BJ (cell line): Measurements from ENCODE around the gene TUT4. TPM values are rescaled to one million over a fixed set of nuclear protein-coding genes. Genes with fewer than 3 reads are reported as not detected.

ENCODE experiments used
- CTCF ChIA-PET: fragments of 350-600 bp; formaldehyde crosslinking; extraction: SDS; loops from one replicate; lab custom pipeline; 2021; ENCODE audit warnings: antibody characterized with exemption, inconsistent platforms; lab: Yijun Ruan, JAX
- POLR2A ChIA-PET: fragments of 300-600 bp; sonication (Branson Sonifier 250); formaldehyde crosslinking; extraction: SDS; loops from one replicate; lab custom pipeline; 2021; ENCODE audit warnings: antibody characterized with exemption; lab: Charles Lee
- DNase-seq: peaks from one replicate; pipeline ENCODE4 v3.0.0-alpha.2; 2011; ENCODE audit warnings: low read depth
- H3K27me3 ChIP-seq: 2 replicates; pipeline ENCODE4 v1.6.0; 2011; ENCODE audit warnings: low read length; ENCODE audit not compliant: control insufficient read depth, insufficient read depth
- H3K36me3 ChIP-seq: 2 replicates; pipeline ENCODE4 v1.5.1; 2011; ENCODE audit warnings: low read length; ENCODE audit not compliant: control insufficient read depth, insufficient read depth
- H3K4me3 ChIP-seq: 2 replicates; pipeline ENCODE4 v1.5.1; 2011; ENCODE audit warnings: low read depth, mild to moderate bottlenecking, control low read depth, low read length
- CTCF ChIP-seq: IDR thresholded peaks from 2 replicates; pipeline ENCODE4 v1.5.1; 2011; ENCODE audit warnings: low read depth, mild to moderate bottlenecking, control low read depth, inconsistent platforms, low read length, moderate library complexity; ENCODE audit not compliant: insufficient read depth
- polyA plus RNA-seq: library from polyadenylated mRNA; depleted of rRNA; stranded (reverse); fragments of >200 nt; gene quantifications from 2 replicates; pipeline ENCODE4 v1.2.3, GENCODE V29; 2011

TUT4 gene
- polyA plus RNA-seq, 1 experiment = 27.9 TPM

GRCh38 chr1:52592637-52593323, 39.9 kb upstream of the TUT4 start:
- DNase-seq = no peak
- H3K36me3 ChIP-seq = no peaks in the 10 kb centered on the region
- H3K27me3 ChIP-seq = peaks cover 4% of the 10 kb centered on the region
- H3K4me3 ChIP-seq = no peak overlapping the region
- CTCF ChIA-PET = interaction anchor here (0.6 kb wide), 1 partner anchor 12 kb away, joined by 3 read pairs; no protein-coding TSS in a partner anchor
- POLR2A ChIA-PET = no interaction called here
- no peak for TF ChIP-seq CTCF

GRCh38 chr1:52590266-52590665, 37.4 kb upstream of the TUT4 start:
- no peak for DNase-seq
- Histone ChIP-seq H3K27me3 (peaks cover 6% of the 10 kb centered on the region), H3K36me3 (no peaks in the 10 kb centered on the region), H3K4me3 (no peak overlapping the region)
- no peak for TF ChIP-seq CTCF
- POLR2A ChIA-PET = no interaction called here
- CTCF ChIA-PET = no interaction called here

DNA sequence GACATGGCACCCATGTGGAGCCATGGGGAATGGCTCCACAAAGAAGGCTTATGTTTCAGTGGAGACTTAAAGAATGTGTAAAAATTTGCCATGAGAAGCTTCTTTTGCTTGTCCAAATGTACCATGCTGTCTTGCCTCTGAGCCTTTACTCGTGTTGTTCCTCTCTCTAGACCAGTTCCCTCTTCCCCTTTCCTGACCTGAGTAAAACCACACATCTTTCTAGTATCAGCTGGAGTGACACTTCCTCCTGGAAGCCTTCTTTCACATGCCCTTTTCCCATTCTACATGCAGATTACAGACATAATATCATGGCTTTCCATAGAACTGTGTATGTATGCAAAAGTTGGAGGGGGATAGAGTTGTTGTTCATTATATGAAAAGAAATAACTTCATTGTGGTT, 35.6 kb upstream of the TUT4 start:
- CTCF ChIA-PET = no interaction called here
- Histone ChIP-seq H3K36me3 (no peaks in the 10 kb centered on the region), H3K27me3 (peaks cover 6% of the 10 kb centered on the region), H3K4me3 (no peak overlapping the region)
- no peak for TF ChIP-seq CTCF
- POLR2A ChIA-PET = no interaction called here
- no peak for DNase-seq

DNA sequence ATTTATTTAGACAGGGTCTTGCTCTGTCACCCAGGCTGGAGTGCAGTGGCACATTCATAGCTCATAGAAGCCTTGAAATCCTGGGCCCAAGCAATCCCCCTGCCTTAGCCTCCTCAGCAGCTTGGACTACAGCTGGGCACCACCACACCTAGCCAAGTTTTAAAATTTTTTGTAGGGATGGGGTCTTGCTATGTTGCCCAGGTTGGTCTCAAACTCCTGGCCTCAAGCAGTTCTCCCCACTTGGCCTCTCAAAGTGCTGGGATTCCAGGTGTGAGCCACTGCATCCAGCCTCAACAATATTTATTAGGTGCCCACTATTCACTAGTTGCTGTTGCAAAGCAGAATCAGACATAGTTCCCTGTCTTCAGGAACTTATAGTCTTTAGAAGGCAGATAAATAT, 35.1 kb upstream of the TUT4 start:
- no peak for TF ChIP-seq CTCF
- peaks cover 6% of the 10 kb centered on the region for H3K27me3 ChIP-seq
- no peaks in the 10 kb centered on the region for H3K36me3 ChIP-seq
- CTCF ChIA-PET = no interaction called here
- H3K4me3 ChIP-seq = no peak overlapping the region
- no peak for DNase-seq
- POLR2A ChIA-PET = no interaction called here

- ChIA-PET CTCF (interaction anchor here (0.6 kb wide), 1 partner anchor 256 kb away, joined by 3 read pairs; no protein-coding TSS in a partner anchor), POLR2A (no interaction called here)
- Histone ChIP-seq H3K27me3 (peaks cover 6% of the 10 kb centered on the region), H3K36me3 (no peaks in the 10 kb centered on the region), H3K4me3 (no peak overlapping the region)
- no peak for TF ChIP-seq CTCF
- DNase-seq = no peak
Measured at GRCh38 chr1:52585474-52585873, 32.6 kb upstream of the TUT4 start.
